ENCODE results near the gene MYO9A. TPM values are rescaled to one million over a fixed set of nuclear protein-coding genes. Genes with fewer than 3 reads are reported as not detected.

Gene MYO9A
- total RNA-seq, 1 donor from 2014 or later: 39.2 TPM

GRCh38 chr15:71802770-71803169 lies 315.2 kb downstream of the MYO9A start:
- Mint-ChIP-seq H3K9me3 (ENCODE audit: unreplicated experiment) (no peaks in the 10 kb centered on the region), H3K36me3 (ENCODE audit: low read depth, unreplicated experiment) (no peaks in the 10 kb centered on the region), H3K4me3 (ENCODE audit: unreplicated experiment) (no peak overlapping the region), H3K27ac (ENCODE audit: unreplicated experiment) (no peak overlapping the region), H3K27me3 (ENCODE audit: unreplicated experiment) (peaks cover 2% of the 10 kb centered on the region), H3K4me1 (ENCODE audit: unreplicated experiment) (peaks cover 18% of the 10 kb centered on the region)
- peak; percentile 75 for TF ChIP-seq CTCF (IDR thresholded peaks at IDR 0.05; ENCODE audit: unreplicated experiment)
- DNase-seq (ENCODE audit: low spot score): peak; percentile 69

- Mint-ChIP-seq H3K4me1 (ENCODE audit: unreplicated experiment) (peaks cover 11% of the 10 kb centered on the region), H3K9me3 (ENCODE audit: unreplicated experiment) (no peaks in the 10 kb centered on the region), H3K4me3 (ENCODE audit: unreplicated experiment) (no peak overlapping the region), H3K36me3 (ENCODE audit: low read depth, unreplicated experiment) (no peaks in the 10 kb centered on the region), H3K27ac (ENCODE audit: unreplicated experiment) (no peak overlapping the region), H3K27me3 (ENCODE audit: unreplicated experiment) (peaks cover 2% of the 10 kb centered on the region)
- no peak for TF ChIP-seq CTCF (IDR thresholded peaks at IDR 0.05; ENCODE audit: unreplicated experiment)
- no peak for DNase-seq (ENCODE audit: low spot score)
These were observed 315.9 kb downstream of the MYO9A start for GRCh38 chr15:71801935-71802655.

GRCh38 chr15:71800835-71801745 lies 316.9 kb downstream of the MYO9A start:
- Mint-ChIP-seq H3K4me3 (ENCODE audit: unreplicated experiment) (no peak overlapping the region), H3K27ac (ENCODE audit: unreplicated experiment) (no peak overlapping the region), H3K9me3 (ENCODE audit: unreplicated experiment) (no peaks in the 10 kb centered on the region), H3K36me3 (ENCODE audit: low read depth, unreplicated experiment) (no peaks in the 10 kb centered on the region), H3K27me3 (ENCODE audit: unreplicated experiment) (peaks cover 2% of the 10 kb centered on the region), H3K4me1 (ENCODE audit: unreplicated experiment) (peaks cover 6% of the 10 kb centered on the region)
- TF ChIP-seq CTCF (IDR thresholded peaks at IDR 0.05; ENCODE audit: unreplicated experiment): peak; percentile 83
- peak; percentile 68 for DNase-seq (ENCODE audit: low spot score)

- H3K9me3 Mint-ChIP-seq (ENCODE audit: unreplicated experiment): no peaks in the 10 kb centered on the region
- H3K4me3 Mint-ChIP-seq (ENCODE audit: unreplicated experiment): no peak overlapping the region
- no peak for DNase-seq (ENCODE audit: low spot score)
- H3K4me1 Mint-ChIP-seq (ENCODE audit: unreplicated experiment): peaks cover 6% of the 10 kb centered on the region
- peak overlapping the region; percentile 64 for H3K27ac Mint-ChIP-seq (ENCODE audit: unreplicated experiment)
- H3K36me3 Mint-ChIP-seq (ENCODE audit: low read depth, unreplicated experiment): no peaks in the 10 kb centered on the region
- TF ChIP-seq CTCF (IDR thresholded peaks at IDR 0.05; ENCODE audit: unreplicated experiment): no peak
- H3K27me3 Mint-ChIP-seq (ENCODE audit: unreplicated experiment): peaks cover 2% of the 10 kb centered on the region
These were observed 317.8 kb downstream of the MYO9A start for GRCh38 chr15:71800190-71800589.

Measured in endothelial cell (in vitro differentiated cells).